AG09319 (cell line): ENCODE results near the gene FOXP1.
"Not testable (repeated sequence)": the region's sequence is repeated elsewhere in the genome, so short reads cannot be mapped to it uniquely, and the experiment has no call there.

Experiments used
- DNase-seq: peaks from one replicate; pipeline ENCODE4 v3.0.0-alpha.2; 2010; ENCODE audit warnings: low read depth; ENCODE audit errors: extremely low read depth
- TF ChIP-seq, protein P1 (sequence below): IDR thresholded peaks from 2 replicates; pipeline ENCODE4 v1.5.1; 2011; ENCODE audit warnings: low read depth, mild to moderate bottlenecking, inconsistent platforms, low read length, moderate library complexity

FOXP1 gene

DNA sequence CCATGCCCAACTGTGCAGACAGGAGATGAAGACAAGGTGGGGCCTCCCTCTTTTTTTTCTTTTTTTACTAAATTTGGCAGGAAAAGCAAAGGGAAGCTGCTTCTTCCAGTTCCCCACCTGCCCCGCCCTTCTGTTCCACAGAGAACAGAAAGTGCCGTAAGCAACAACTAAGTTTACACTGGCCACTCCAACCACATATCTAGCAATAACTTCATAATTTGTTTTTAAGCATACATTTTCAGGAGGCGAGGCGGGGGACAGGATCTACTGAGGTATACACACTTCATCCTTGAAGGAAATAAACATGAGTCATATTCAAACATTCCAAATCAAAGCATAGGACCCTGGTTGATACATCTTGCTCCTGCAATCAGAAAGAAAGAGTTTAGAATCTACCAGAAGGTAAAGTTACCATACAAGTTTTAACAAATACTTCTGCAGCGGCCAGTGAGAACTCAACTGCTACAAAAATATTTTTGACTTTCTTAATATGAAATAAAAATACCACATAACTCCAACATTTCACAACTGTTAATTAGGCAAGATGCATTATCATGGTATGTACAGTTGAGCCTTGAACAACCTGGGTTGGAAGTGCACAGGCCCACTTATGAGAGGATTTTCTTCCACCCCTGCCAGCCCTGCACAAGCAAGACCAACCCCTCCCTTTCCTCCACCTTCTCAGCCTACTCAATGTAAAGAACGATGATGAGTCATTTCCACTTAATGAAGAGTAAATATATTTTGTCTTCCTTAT is 50.7 kb downstream of the FOXP1 start:
- TF ChIP-seq, protein P1, sequence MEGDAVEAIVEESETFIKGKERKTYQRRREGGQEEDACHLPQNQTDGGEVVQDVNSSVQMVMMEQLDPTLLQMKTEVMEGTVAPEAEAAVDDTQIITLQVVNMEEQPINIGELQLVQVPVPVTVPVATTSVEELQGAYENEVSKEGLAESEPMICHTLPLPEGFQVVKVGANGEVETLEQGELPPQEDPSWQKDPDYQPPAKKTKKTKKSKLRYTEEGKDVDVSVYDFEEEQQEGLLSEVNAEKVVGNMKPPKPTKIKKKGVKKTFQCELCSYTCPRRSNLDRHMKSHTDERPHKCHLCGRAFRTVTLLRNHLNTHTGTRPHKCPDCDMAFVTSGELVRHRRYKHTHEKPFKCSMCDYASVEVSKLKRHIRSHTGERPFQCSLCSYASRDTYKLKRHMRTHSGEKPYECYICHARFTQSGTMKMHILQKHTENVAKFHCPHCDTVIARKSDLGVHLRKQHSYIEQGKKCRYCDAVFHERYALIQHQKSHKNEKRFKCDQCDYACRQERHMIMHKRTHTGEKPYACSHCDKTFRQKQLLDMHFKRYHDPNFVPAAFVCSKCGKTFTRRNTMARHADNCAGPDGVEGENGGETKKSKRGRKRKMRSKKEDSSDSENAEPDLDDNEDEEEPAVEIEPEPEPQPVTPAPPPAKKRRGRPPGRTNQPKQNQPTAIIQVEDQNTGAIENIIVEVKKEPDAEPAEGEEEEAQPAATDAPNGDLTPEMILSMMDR = no peak
- no peak for DNase-seq

DNA sequence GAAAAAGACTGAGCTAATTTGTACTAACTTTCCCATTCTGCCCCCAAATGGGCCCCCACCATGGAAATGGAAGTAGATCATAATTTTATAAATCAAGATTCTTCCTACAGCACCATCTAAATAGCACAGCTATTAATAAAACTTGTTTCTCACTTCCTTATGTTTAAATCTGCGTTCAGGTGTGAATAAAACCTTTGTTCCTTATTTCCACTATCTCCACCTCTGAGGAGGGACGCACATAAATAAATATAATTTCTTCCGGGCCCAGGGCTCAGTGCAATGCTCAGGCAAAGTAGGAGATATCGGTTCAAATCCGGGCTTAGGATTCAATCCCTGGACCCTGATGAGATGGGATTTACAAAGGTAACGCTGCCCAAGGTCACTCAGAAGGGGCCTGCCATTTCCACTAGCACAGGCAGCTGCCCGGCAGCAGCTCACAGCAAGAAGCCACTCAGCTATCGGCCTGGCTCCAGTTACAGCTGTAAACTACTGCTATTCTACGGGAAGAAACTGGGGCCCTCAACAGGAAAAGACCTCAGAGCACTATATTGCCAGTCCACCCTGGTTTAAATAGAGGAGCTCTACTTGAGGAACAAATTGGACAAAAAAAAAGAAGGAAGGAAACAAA is 52.5 kb downstream of the FOXP1 start:
- TF ChIP-seq, protein P1 = no peak
- DNase-seq = no peak

DNA sequence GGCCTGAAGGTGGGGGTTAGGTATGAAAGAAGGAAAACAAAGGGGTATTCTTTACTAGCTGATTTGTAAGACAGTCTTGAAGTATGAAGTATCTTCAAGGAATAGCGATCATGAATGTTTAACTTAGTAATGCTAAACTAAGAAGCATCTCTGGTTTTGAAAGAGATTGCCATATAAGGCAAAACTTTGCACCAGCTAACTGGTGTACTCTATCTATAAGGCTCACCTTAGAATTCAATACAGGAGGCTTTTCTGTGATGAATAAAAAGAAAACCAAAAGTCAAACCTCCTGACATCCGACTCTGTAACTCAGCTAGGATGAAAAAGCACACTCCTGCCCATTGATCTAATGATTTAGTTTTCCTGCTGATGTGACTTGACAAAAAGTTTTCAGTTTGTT is 54.7 kb downstream of the FOXP1 start:
- DNase-seq = no peak
- TF ChIP-seq, protein P1 = no peak

DNA sequence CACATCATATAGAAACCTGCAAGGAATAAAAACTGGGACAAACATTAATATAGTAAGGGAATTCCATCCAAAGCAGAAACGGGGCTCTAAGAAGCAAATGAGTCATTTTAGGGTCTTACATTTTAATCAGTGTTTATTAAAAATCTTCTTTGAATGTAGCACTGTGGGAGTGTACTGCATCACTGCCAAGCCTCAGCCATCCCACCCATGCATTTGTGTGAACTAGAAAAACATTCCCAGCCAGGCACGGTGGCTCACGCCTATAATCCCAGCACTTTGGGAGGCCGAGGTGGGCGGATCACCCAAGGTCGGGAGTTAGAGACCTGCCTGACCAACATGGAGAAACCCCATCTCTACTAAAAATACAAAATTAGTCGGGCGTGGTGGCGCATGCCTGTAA is 57.1 kb downstream of the FOXP1 start:
- DNase-seq = not testable (repeated sequence)

DNA sequence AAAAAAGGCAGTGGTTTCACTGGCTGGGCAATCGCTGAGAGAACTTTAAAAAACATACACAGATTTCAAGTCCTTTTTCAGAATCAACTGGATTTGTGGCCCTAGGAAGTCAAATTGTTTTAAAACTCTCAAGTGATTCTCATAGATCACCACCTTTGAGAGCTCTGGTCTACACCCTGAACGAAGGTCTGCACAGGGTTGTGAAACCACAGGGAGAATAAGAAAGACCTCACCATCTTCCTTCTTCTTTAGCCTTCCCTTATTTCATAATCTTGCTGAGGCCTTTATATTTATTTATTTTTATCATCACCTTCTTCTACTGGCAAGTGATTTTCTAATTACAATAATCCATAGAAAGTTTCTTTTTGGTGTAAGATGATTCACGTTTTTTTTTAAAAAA is 58.1 kb downstream of the FOXP1 start:
- TF ChIP-seq, protein P1 = no peak
- no peak for DNase-seq

DNA sequence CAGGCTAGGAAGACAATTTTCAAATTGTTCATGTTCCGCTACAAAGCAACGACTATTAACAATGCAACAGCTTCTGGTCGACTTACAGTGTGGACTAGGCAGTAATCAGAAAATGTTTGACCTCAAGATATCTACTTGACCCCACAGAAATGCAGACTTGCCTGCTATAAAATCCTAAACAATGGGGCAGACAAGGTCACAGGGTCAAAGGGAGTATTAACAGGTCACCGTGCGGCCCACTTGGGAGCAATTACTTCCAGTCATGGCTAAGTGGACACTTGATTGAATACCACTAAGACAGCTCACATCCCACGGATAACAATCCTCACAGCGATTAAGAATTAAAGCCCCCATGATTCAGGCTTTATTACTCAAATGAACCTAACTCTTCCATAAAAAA is 58.9 kb downstream of the FOXP1 start:
- no peak for DNase-seq
- TF ChIP-seq, protein P1 = no peak

DNA sequence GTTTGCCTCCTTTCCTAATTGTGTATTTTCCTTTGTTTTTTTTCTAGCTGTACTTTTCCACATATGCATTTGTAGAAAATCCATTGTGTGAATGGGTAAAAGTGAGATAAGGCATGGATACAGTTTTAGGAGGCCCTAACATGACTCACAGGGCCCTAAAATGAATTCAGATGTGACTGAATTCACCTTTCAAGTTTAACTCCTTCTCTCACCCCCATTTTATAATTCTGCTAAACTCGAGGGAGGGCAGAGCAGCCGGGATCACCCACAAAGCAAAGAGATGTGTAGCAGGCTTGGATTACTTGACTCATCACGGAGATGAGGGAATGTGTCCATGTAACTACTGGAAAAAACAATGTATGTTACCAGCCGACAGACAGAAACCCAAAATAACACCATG is 59.9 kb downstream of the FOXP1 start:
- DNase-seq = no peak
- TF ChIP-seq, protein P1 = no peak
